Right renal pelvis (tissue), 4 donors: ENCODE results near the gene FAF2. TPM values are rescaled to one million over a fixed set of nuclear protein-coding genes. Genes with fewer than 3 reads are reported as not detected.
"Not testable (repeated sequence)": the region's sequence is repeated elsewhere in the genome, so short reads cannot be mapped to it uniquely, and the experiment has no call there.

Source experiments
- DNase-seq, 4 donors: peaks; one replicate each; pipeline ENCODE4 v3.0.0-alpha.2; 2013; ENCODE audit warnings: low read depth in 4 of 4, low spot score in 3 of 4, missing footprints in 1 of 4
- polyA plus RNA-seq, 4 donors: library from polyadenylated mRNA; unstranded; fragments of 120-200 nt; gene quantifications; one replicate each; pipeline ENCODE4 v1.2.1, GENCODE V29; 2013; ENCODE audit not compliant: insufficient read length in 4 of 4

FAF2 gene
- polyA plus RNA-seq, 4 donors: 42.8 to 51.6 (median 50.5) TPM

- peak; percentile 80 to 86 (median 82) for DNase-seq
Measured at GRCh38 chr5:176415952-176416924, 31.9 kb upstream of the FAF2 start, which contains the start of gene CLTB. Gene CLTB (minus strand): TSS chr5:176416539. CDS start chr5:176416363, 176 bp downstream.

GRCh38 chr5:176416965-176417364 is 31.2 kb upstream of the FAF2 start:
- no peak for DNase-seq

GRCh38 chr5:176418251-176418650 is 29.9 kb upstream of the FAF2 start:
- no peak for DNase-seq

GRCh38 chr5:176420086-176420485 is 28.1 kb upstream of the FAF2 start:
- no peak for DNase-seq

GRCh38 chr5:176420972-176421544 is 27.1 kb upstream of the FAF2 start:
- DNase-seq: no peak

GRCh38 chr5:176424181-176424580 is 24.0 kb upstream of the FAF2 start:
- DNase-seq: no peak

GRCh38 chr5:176425138-176425537 is 23.0 kb upstream of the FAF2 start:
- no peak for DNase-seq

- no peak for DNase-seq
Measured at GRCh38 chr5:176425791-176426190, 22.4 kb upstream of the FAF2 start.

GRCh38 chr5:176426876-176427275 is 21.3 kb upstream of the FAF2 start:
- no peak for DNase-seq

GRCh38 chr5:176427971-176428370 is 20.2 kb upstream of the FAF2 start:
- no peak for DNase-seq

- DNase-seq: no peak
Measured at GRCh38 chr5:176429972-176430371, 18.2 kb upstream of the FAF2 start.

GRCh38 chr5:176432707-176433106 is 15.5 kb upstream of the FAF2 start:
- DNase-seq: no peak

GRCh38 chr5:176436656-176437055 is 11.5 kb upstream of the FAF2 start:
- DNase-seq: no peak

GRCh38 chr5:176438959-176439757 is 9.0 kb upstream of the FAF2 start:
- DNase-seq: no peak

GRCh38 chr5:176440927-176441706 is 7.1 kb upstream of the FAF2 start:
- DNase-seq: no peak

- DNase-seq: no peak
Measured at GRCh38 chr5:176441921-176442323, 6.3 kb upstream of the FAF2 start.

GRCh38 chr5:176442911-176443310 is 5.3 kb upstream of the FAF2 start:
- not testable (repeated sequence) for DNase-seq

- no peak for DNase-seq
Measured at GRCh38 chr5:176444742-176445141, 3.4 kb upstream of the FAF2 start.

- DNase-seq: no peak
Measured at GRCh38 chr5:176446028-176446665, 2.0 kb upstream of the FAF2 start.
